B cell (primary cell): Measurements from ENCODE around the gene CDK19. TPM values are rescaled to one million over a fixed set of nuclear protein-coding genes. Genes with fewer than 3 reads are reported as not detected.

Experiments
- ATAC-seq: fragments of 200-7000 bp; cut with Tn5 transposase; one replicate; pipeline ENCODE4 v1.10.0; 2021; ENCODE audit warnings: low read depth, mild to moderate bottlenecking, moderate number of reproducible peaks, moderate library complexity
- CTCF ChIA-PET: fragments of 350-600 bp; sonication (Branson Sonifier 250); formaldehyde crosslinking; loops from one replicate; lab custom pipeline; 2021; ENCODE audit warnings: antibody characterized with exemption, inconsistent platforms; lab: Charles Lee
- POLR2A ChIA-PET: fragments of 350-600 bp; sonication (Branson Sonifier 250); formaldehyde crosslinking; loops from one replicate; lab custom pipeline; 2021; ENCODE audit warnings: antibody characterized with exemption; lab: Charles Lee
- DNase-seq: peaks from one replicate; pipeline ENCODE4 v3.0.0; 2013
- H2AFZ ChIP-seq: 2 replicates; pipeline ENCODE4 v1.6.1; 2012; ENCODE audit warnings: mild to moderate bottlenecking, low read depth, low read length; ENCODE audit not compliant: insufficient read depth, poor library complexity, severe bottlenecking
- H3K27ac ChIP-seq, 2 donors: 1 replicate in 1 of 2; 2 replicates in 1 of 2; pipeline ENCODE4 v1.5.1; 2012 to 2013; ENCODE audit warnings: low read length in 2 of 2, mild to moderate bottlenecking in 2 of 2, moderate library complexity in 1 of 2
- H3K27me3 ChIP-seq, 4 experiments: fragments of 200-600 bp in 1 of 4; sonication (generic) in 1 of 4; replicated peaks in 1 of 4; 1 replicate in 2 of 4; 2 replicates in 2 of 4; pipeline versions ENCODE4 v1.6.1 to v1.7.0; 2013 to 2016; ENCODE audit warnings: low read length in 3 of 4, mild to moderate bottlenecking in 2 of 4, mixed read lengths in 1 of 4, moderate library complexity in 1 of 4; ENCODE audit not compliant: insufficient read depth in 4 of 4, control insufficient read depth in 3 of 4; ENCODE audit errors: control extremely low read depth in 1 of 4
- H3K36me3 ChIP-seq, 2 experiments: replicated peaks in 1 of 2; 1 replicate in 1 of 2; 2 replicates in 1 of 2; pipeline versions ENCODE4 v1.6.1 to v1.7.1; 2013; ENCODE audit warnings: low read length in 1 of 2; ENCODE audit not compliant: insufficient read depth in 2 of 2, control insufficient read depth in 1 of 2; ENCODE audit errors: control extremely low read depth in 1 of 2, extremely low read depth in 1 of 2
- H3K4me1 ChIP-seq, 2 donors: fragments of 200-600 bp in 1 of 2; sonication (generic) in 1 of 2; 1 replicate in 1 of 2; 2 replicates in 1 of 2; pipeline versions ENCODE4 v1.5.1 to v1.6.1; 2013 to 2017; ENCODE audit warnings: low read length in 2 of 2; ENCODE audit not compliant: control insufficient read depth in 2 of 2, insufficient read depth in 2 of 2
- H3K4me2 ChIP-seq: replicated peaks from 2 replicates; pipeline ENCODE3; 2012; ENCODE audit warnings: mild to moderate bottlenecking, low read depth, low read length; ENCODE audit not compliant: poor library complexity, severe bottlenecking
- H3K4me3 ChIP-seq, 5 experiments: fragments of 200-600 bp in 1 of 5; sonication (generic) in 1 of 5; 1 replicate in 3 of 5; 2 replicates in 2 of 5; pipeline versions ENCODE4 v1.5.1 to v1.7.0; 2011 to 2016; ENCODE audit warnings: low read length in 4 of 5, mild to moderate bottlenecking in 4 of 5, low read depth in 2 of 5, control low read depth in 1 of 5, moderate library complexity in 1 of 5; ENCODE audit not compliant: insufficient read depth in 1 of 5; ENCODE audit errors: control extremely low read depth in 1 of 5, extremely low read depth in 1 of 5
- H3K79me2 ChIP-seq: fragments of 200-600 bp; sonication (generic); one replicate; pipeline ENCODE4 v1.6.0; 2016; ENCODE audit warnings: low read length; ENCODE audit not compliant: control insufficient read depth, insufficient read depth
- H3K9ac ChIP-seq: fragments of 200-600 bp; sonication (generic); 2 replicates; pipeline ENCODE4 v1.6.1; 2017; ENCODE audit warnings: mild to moderate bottlenecking, low read length, moderate library complexity
- H3K9me3 ChIP-seq, 3 donors: one replicate each; pipeline versions ENCODE4 v1.6.1 to v1.7.1; 2013; ENCODE audit warnings: low read length in 2 of 3; ENCODE audit not compliant: control insufficient read depth in 2 of 3, insufficient read depth in 1 of 3; ENCODE audit errors: control extremely low read depth in 1 of 3
- H4K20me1 ChIP-seq: 2 replicates; pipeline ENCODE4 v1.6.0; 2012; ENCODE audit warnings: mild to moderate bottlenecking, low read length; ENCODE audit not compliant: insufficient read depth, control insufficient read depth, poor library complexity, severe bottlenecking
- H3K27ac Mint-ChIP-seq: one replicate; pipeline ENCODE4 v1.8.0; 2021; ENCODE audit warnings: mixed read lengths
- H3K27me3 Mint-ChIP-seq: one replicate; pipeline ENCODE4 v1.8.0; 2021; ENCODE audit warnings: mixed read lengths
- H3K4me1 Mint-ChIP-seq: one replicate; pipeline ENCODE4 v1.8.0; 2021; ENCODE audit warnings: mixed read lengths
- H3K4me3 Mint-ChIP-seq: one replicate; pipeline ENCODE4 v1.8.0; 2021; ENCODE audit warnings: mixed read lengths
- H3K9me3 Mint-ChIP-seq: one replicate; pipeline ENCODE4 v1.8.0; 2022; ENCODE audit warnings: mixed read lengths; ENCODE audit not compliant: insufficient read depth
- CTCF ChIP-seq: fragments of 200-600 bp; IDR thresholded peaks from one replicate; pipeline ENCODE4 v1.8.0; 2022; ENCODE audit warnings: antibody characterized with exemption, mild to moderate bottlenecking
- EZH2 ChIP-seq: IDR thresholded peaks from 2 replicates; pipeline ENCODE4 v1.6.1; 2012; ENCODE audit warnings: borderline replicate concordance, low read depth, mild to moderate bottlenecking, moderate library complexity, low read length; ENCODE audit not compliant: insufficient read depth, poor library complexity, severe bottlenecking
- WGBS: methylation state at CpG from one replicate; pipeline ENCODE4 v1.1.5; 2013; ENCODE audit warnings: missing lambda C conversion rate; ENCODE audit not compliant: insufficient coverage; 5-methylcytosine and 5-hydroxymethylcytosine counted together
- intact Hi-C: fragments of 100-400 bp; cut with micrococcal nuclease; formaldehyde crosslinking; loops from one replicate; pipeline ENCODE4 v1.10.0; 2022
- polyA plus RNA-seq: library from polyadenylated mRNA; depleted of rRNA; stranded (reverse); fragments of >200 nt; gene quantifications from 2 replicates; pipeline ENCODE4 v1.2.3, GENCODE V29; 2012
- total RNA-seq, 2 donors: library from RNA; stranded (reverse); fragments of 120-200 nt in 1 of 2; gene quantifications; 1 replicate in 1 of 2; 2 replicates in 1 of 2; pipeline versions ENCODE4 v1.2.3 to v1.2.4, GENCODE V29; 2013 to 2022

The CDK19 gene
- total and polyA plus RNA-seq, 2 donors (not counting 1 experiment from before 2014, with no cell fraction given), result 8.7 to 44.8 TPM

GRCh38 chr6:110813338-110814101 is 1.7 kb downstream of the CDK19 start:
- Mint-ChIP-seq H3K4me3 (peak overlapping the region; percentile 97), H3K27ac (peak overlapping the region; percentile 95), H3K9me3 (no peaks in the 10 kb centered on the region), H3K4me1 (peaks cover 46% of the 10 kb centered on the region), H3K27me3 (no peaks in the 10 kb centered on the region)
- H3K4me2 ChIP-seq, result peak overlapping the region; percentile 94
- peak overlapping the region; percentile 82 for H2AFZ ChIP-seq
- no peak for TF ChIP-seq CTCF
- TF ChIP-seq EZH2, result no peak
- peaks cover 14% of the 10 kb centered on the region for H4K20me1 ChIP-seq
- WGBS, result 54% methylated on average over 5 of the region's 8 CpGs
- H3K4me1 ChIP-seq, result peaks cover 37 to 40% of the 10 kb centered on the region in 2 donors
- intact Hi-C loops, result loop anchor here (2.0 to 10.0 kb wide), 4 partner anchors 41 to 1329 kb away; partner anchors contain the start of genes CDC40, FYN and ZBTB24
- no peaks in the 10 kb centered on the region for H3K9me3 ChIP-seq
- CTCF ChIA-PET, result interaction anchor here (0.7 to 2.7 kb wide), 6 partner anchors 44 to 1431 kb away, joined by 3 to 24 read pairs (median 4); partner anchors contain the start of gene AMD1
- peak overlapping the region in 1 of 2 donors; percentile 84 for H3K27ac ChIP-seq
- POLR2A ChIA-PET, result interaction anchor here (0.6 to 4.3 kb wide), 5 partner anchors 38 to 598 kb away, joined by 3 to 99 read pairs (median 3); partner anchors contain the start of gene AMD1
- peak; percentile 18 for DNase-seq
- H3K79me2 ChIP-seq, result peaks cover 55% of the 10 kb centered on the region
- H3K27me3 ChIP-seq, result no peaks in the 10 kb centered on the region
- H3K36me3 ChIP-seq, result peaks cover 0 to 4% of the 10 kb centered on the region in 2 experiments
- no peak for ATAC-seq
- H3K9ac ChIP-seq, result peak overlapping the region; percentile 93
- peak overlapping the region; percentile 78 to 99 (median 87) for H3K4me3 ChIP-seq

GRCh38 chr6:110812719-110813118 is 2.5 kb downstream of the CDK19 start:
- Histone ChIP-seq H2AFZ (no peak overlapping the region), H3K9me3 (no peaks in the 10 kb centered on the region), H3K9ac (no peak overlapping the region), H3K27me3 (no peaks in the 10 kb centered on the region), H3K4me1 (peaks cover 37 to 40% of the 10 kb centered on the region in 2 donors), H4K20me1 (peaks cover 14% of the 10 kb centered on the region), H3K27ac (no peak overlapping the region), H3K4me2 (no peak overlapping the region), H3K4me3 (no peak overlapping the region), H3K79me2 (peaks cover 63% of the 10 kb centered on the region), H3K36me3 (peaks cover 0 to 4% of the 10 kb centered on the region in 2 experiments)
- ATAC-seq (no peak), DNase-seq (no peak)
- intact Hi-C loops, result loop anchor here (5.0 to 10.0 kb wide), 3 partner anchors 40 to 1328 kb away; partner anchors contain the start of genes FYN and ZBTB24
- no peaks in the 10 kb centered on the region for H3K9me3 Mint-ChIP-seq
- H3K4me3 Mint-ChIP-seq, result no peak overlapping the region
- no peak for TF ChIP-seq EZH2
- TF ChIP-seq CTCF, result no peak
- ChIA-PET CTCF (interaction anchor here (0.7 to 1.0 kb wide), 2 partner anchors 18 to 62 kb away, joined by 3 read pairs; partner anchors contain the start of gene AMD1), POLR2A (interaction anchor here (0.6 to 0.7 kb wide), 5 partner anchors 39 to 599 kb away, joined by 3 to 8 read pairs (median 3); no protein-coding TSS in a partner anchor)
- H3K27me3 Mint-ChIP-seq, result no peaks in the 10 kb centered on the region
- H3K4me1 Mint-ChIP-seq, result peaks cover 50% of the 10 kb centered on the region
- no peak overlapping the region for H3K27ac Mint-ChIP-seq
- WGBS, result no CpG with 5 or more reads among the region's 4 CpGs
